DLD1 (cell line): ENCODE measurements around the gene MIEF1.

Source experiments
- in situ Hi-C: cut with HindIII; loops from 2 replicates; pipeline ENCODE4 v1.10.0; 2017; ENCODE audit warnings: low sequenced_read_pairs

MIEF1 gene

GRCh38 chr22:39470451-39471291 is 31.4 kb upstream of the MIEF1 start:
- in situ Hi-C loops = no loop called here

GRCh38 chr22:39471381-39472141 is 30.5 kb upstream of the MIEF1 start:
- in situ Hi-C loops = no loop called here

GRCh38 chr22:39472570-39473556 is 29.2 kb upstream of the MIEF1 start:
- in situ Hi-C loops = no loop called here

GRCh38 chr22:39473851-39474250 is 28.2 kb upstream of the MIEF1 start:
- in situ Hi-C loops = no loop called here

- in situ Hi-C loops = loop anchor here (25.0 kb wide), 1 partner anchor 112 kb away; no protein-coding TSS in a partner anchor
Measured at GRCh38 chr22:39474351-39475111, 27.6 kb upstream of the MIEF1 start.

GRCh38 chr22:39475337-39475736 is 26.8 kb upstream of the MIEF1 start:
- in situ Hi-C loops = loop anchor here (25.0 kb wide), 1 partner anchor 113 kb away; no protein-coding TSS in a partner anchor

GRCh38 chr22:39475902-39476301 is 26.2 kb upstream of the MIEF1 start:
- in situ Hi-C loops = loop anchor here (25.0 kb wide), 1 partner anchor 114 kb away; no protein-coding TSS in a partner anchor

- in situ Hi-C loops = loop anchor here (25.0 kb wide), 1 partner anchor 114 kb away; no protein-coding TSS in a partner anchor
Measured at GRCh38 chr22:39476664-39477063, 25.4 kb upstream of the MIEF1 start.

- in situ Hi-C loops = loop anchor here (25.0 kb wide), 1 partner anchor 115 kb away; no protein-coding TSS in a partner anchor
Measured at GRCh38 chr22:39477542-39477941, 24.5 kb upstream of the MIEF1 start.

GRCh38 chr22:39478441-39478850 is 23.6 kb upstream of the MIEF1 start:
- in situ Hi-C loops = loop anchor here (25.0 kb wide), 1 partner anchor 116 kb away; no protein-coding TSS in a partner anchor

- in situ Hi-C loops = loop anchor here (25.0 kb wide), 1 partner anchor 117 kb away; no protein-coding TSS in a partner anchor
Measured at GRCh38 chr22:39479254-39479653, 22.8 kb upstream of the MIEF1 start.

GRCh38 chr22:39480557-39480956 is 21.5 kb upstream of the MIEF1 start:
- in situ Hi-C loops = loop anchor here (25.0 kb wide), 1 partner anchor 118 kb away; no protein-coding TSS in a partner anchor

- in situ Hi-C loops = loop anchor here (25.0 kb wide), 1 partner anchor 119 kb away; no protein-coding TSS in a partner anchor
Measured at GRCh38 chr22:39481054-39481453, 21.0 kb upstream of the MIEF1 start.

GRCh38 chr22:39481595-39481994 is 20.5 kb upstream of the MIEF1 start:
- in situ Hi-C loops = loop anchor here (25.0 kb wide), 1 partner anchor 119 kb away; no protein-coding TSS in a partner anchor

- in situ Hi-C loops = loop anchor here (25.0 kb wide), 1 partner anchor 120 kb away; no protein-coding TSS in a partner anchor
Measured at GRCh38 chr22:39482768-39483167, 19.3 kb upstream of the MIEF1 start.

GRCh38 chr22:39486951-39487825 is 14.9 kb upstream of the MIEF1 start:
- in situ Hi-C loops = loop anchor here (25.0 kb wide), 1 partner anchor 125 kb away; no protein-coding TSS in a partner anchor

GRCh38 chr22:39487826-39488520 is 14.1 kb upstream of the MIEF1 start:
- in situ Hi-C loops = loop anchor here (25.0 kb wide), 1 partner anchor 126 kb away; no protein-coding TSS in a partner anchor
